ENCODE data around the gene CPLANE2. TPM values are rescaled to one million over a fixed set of nuclear protein-coding genes. Genes with fewer than 3 reads are reported as not detected.
"Not testable (repeated sequence)": the region's sequence is repeated elsewhere in the genome, so short reads cannot be mapped to it uniquely, and the experiment has no call there.

CPLANE2 gene
- polyA plus RNA-seq, 1 donor from 2014 or later, result 5.7 TPM

DNA sequence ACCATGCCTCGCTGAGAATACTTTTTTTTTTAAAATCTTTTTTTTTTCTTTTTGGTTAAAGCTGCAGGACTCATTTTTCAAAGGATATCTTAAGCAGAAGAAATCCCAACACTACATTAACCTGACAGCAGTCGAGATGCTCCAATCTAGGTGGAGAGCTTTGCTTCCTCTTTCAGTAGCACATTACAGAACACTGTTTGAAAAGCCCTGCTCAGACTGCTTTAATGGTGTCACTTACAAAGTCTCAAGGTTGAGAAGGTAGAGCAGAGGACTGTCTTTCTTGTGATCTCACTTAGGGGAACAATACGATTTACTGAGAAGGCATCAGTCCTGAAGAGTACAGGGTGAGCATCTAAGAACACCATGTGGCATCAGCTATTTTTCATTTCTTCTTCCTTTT, 21.0 kb upstream of the CPLANE2 start:
- no peaks in the 10 kb centered on the region for H3F3A ChIP-seq (ENCODE audit: insufficient read depth, low read length, poor library complexity, severe bottlenecking)
- no peak overlapping the region for H3K4me3 ChIP-seq (ENCODE audit: low read length)

DNA sequence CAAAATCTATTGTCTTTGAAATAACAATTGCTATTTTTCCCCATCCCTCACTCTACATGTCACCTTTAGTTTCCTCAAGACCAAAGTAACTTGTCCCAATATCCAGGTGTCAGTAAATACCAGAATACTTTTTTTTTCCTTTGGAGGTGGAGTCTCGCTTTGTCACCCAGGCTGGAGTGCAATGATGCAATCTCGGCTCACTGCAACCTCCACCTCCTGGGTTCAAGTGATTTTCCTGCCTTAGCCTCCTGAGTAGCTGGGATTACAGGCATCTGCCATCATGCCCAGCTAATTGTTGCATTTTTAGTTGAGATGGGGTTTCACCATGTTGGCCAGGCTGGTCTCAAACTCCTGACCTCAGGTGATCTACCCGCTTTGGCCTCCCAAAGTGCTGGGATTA, 20.6 kb upstream of the CPLANE2 start:
- not testable (repeated sequence) for H2AFZ ChIP-seq (ENCODE audit: low read depth, low read length)

More for the DNA sequence above, 21.0 kb upstream of the CPLANE2 start:
- Histone ChIP-seq H3K36me3 (ENCODE audit: insufficient read depth, low read length) (peaks cover 11% of the 10 kb centered on the region), H3K4me2 (ENCODE audit: low read length) (no peak overlapping the region), H3K9me2 (ENCODE audit: insufficient read depth, low read length) (no peaks in the 10 kb centered on the region), H3K79me2 (replicated peaks; ENCODE audit: insufficient read depth, low read length) (no peaks in the 10 kb centered on the region), H4K20me1 (ENCODE audit: insufficient read depth) (no peaks in the 10 kb centered on the region), H3K27ac (ENCODE audit: low read length) (no peak overlapping the region), H3K9me3 (ENCODE audit: low read length) (no peaks in the 10 kb centered on the region), H3K9ac (ENCODE audit: low read length) (no peak overlapping the region), H2AFZ (ENCODE audit: low read depth, low read length) (no peak overlapping the region), H3K27me3 (ENCODE audit: insufficient read depth, low read depth, low read length) (no peaks in the 10 kb centered on the region)
- no peak for TF ChIP-seq TAF1 (IDR thresholded peaks at IDR 0.05; ENCODE audit: low read depth)
- TF ChIP-seq EZH2 (IDR thresholded peaks at IDR 0.05; ENCODE audit: borderline replicate concordance, insufficient read depth, low read length, poor library complexity, severe bottlenecking), result no peak
- TF ChIP-seq MXI1 (conservative IDR thresholded peaks at IDR 0.05; ENCODE audit: poor library complexity, severe bottlenecking), result no peak
- TF ChIP-seq EP300 (conservative IDR thresholded peaks at IDR 0.05; ENCODE audit: poor library complexity, severe bottlenecking), result no peak
- no peak for TF ChIP-seq RAD21 (conservative IDR thresholded peaks at IDR 0.05)
- TF ChIP-seq, protein P1, sequence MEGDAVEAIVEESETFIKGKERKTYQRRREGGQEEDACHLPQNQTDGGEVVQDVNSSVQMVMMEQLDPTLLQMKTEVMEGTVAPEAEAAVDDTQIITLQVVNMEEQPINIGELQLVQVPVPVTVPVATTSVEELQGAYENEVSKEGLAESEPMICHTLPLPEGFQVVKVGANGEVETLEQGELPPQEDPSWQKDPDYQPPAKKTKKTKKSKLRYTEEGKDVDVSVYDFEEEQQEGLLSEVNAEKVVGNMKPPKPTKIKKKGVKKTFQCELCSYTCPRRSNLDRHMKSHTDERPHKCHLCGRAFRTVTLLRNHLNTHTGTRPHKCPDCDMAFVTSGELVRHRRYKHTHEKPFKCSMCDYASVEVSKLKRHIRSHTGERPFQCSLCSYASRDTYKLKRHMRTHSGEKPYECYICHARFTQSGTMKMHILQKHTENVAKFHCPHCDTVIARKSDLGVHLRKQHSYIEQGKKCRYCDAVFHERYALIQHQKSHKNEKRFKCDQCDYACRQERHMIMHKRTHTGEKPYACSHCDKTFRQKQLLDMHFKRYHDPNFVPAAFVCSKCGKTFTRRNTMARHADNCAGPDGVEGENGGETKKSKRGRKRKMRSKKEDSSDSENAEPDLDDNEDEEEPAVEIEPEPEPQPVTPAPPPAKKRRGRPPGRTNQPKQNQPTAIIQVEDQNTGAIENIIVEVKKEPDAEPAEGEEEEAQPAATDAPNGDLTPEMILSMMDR (IDR thresholded peaks at IDR 0.05; ENCODE audit: poor library complexity, severe bottlenecking), result no peak
- TF ChIP-seq SMC3 (conservative IDR thresholded peaks at IDR 0.05; ENCODE audit: poor library complexity), result no peak

GRCh38 chr1:16256478-16256877, 19.5 kb upstream of the CPLANE2 start:
- Histone ChIP-seq H2AFZ (ENCODE audit: low read depth, low read length) (no peak overlapping the region), H3K9me3 (ENCODE audit: low read length) (no peaks in the 10 kb centered on the region), H3K4me2 (ENCODE audit: low read length) (no peak overlapping the region), H3F3A (ENCODE audit: insufficient read depth, low read length, poor library complexity, severe bottlenecking) (no peaks in the 10 kb centered on the region), H3K36me3 (ENCODE audit: insufficient read depth, low read length) (peaks cover 11% of the 10 kb centered on the region), H3K9ac (ENCODE audit: low read length) (no peak overlapping the region), H3K9me2 (ENCODE audit: insufficient read depth, low read length) (no peaks in the 10 kb centered on the region), H3K4me3 (ENCODE audit: low read length) (no peak overlapping the region), H3K27ac (ENCODE audit: low read length) (no peak overlapping the region), H3K79me2 (replicated peaks; ENCODE audit: insufficient read depth, low read length) (no peaks in the 10 kb centered on the region), H4K20me1 (ENCODE audit: insufficient read depth) (no peaks in the 10 kb centered on the region), H3K27me3 (ENCODE audit: insufficient read depth, low read depth, low read length) (no peaks in the 10 kb centered on the region)
- no peak for TF ChIP-seq POLR2AphosphoS5 (IDR thresholded peaks at IDR 0.05)
- TF ChIP-seq EZH2 (IDR thresholded peaks at IDR 0.05; ENCODE audit: borderline replicate concordance, insufficient read depth, low read length, poor library complexity, severe bottlenecking), result no peak

More for the DNA sequence above, 20.6 kb upstream of the CPLANE2 start:
- not testable (repeated sequence) for H3K4me3 ChIP-seq (ENCODE audit: low read length); H3K4me2 ChIP-seq (ENCODE audit: low read length); H3K9me2 ChIP-seq (ENCODE audit: insufficient read depth, low read length); H3K27me3 ChIP-seq (ENCODE audit: insufficient read depth, low read depth, low read length); H3F3A ChIP-seq (ENCODE audit: insufficient read depth, low read length, poor library complexity, severe bottlenecking); H3K27ac ChIP-seq (ENCODE audit: low read length); H3K9me3 ChIP-seq (ENCODE audit: low read length); H4K20me1 ChIP-seq (ENCODE audit: insufficient read depth); H3K79me2 ChIP-seq (replicated peaks; ENCODE audit: insufficient read depth, low read length); H3K9ac ChIP-seq (ENCODE audit: low read length)
- H3K36me3 ChIP-seq (ENCODE audit: insufficient read depth, low read length), result peaks cover 11% of the 10 kb centered on the region
